Activated T-helper 1 cell treated with Interleukin-2 at 50 U/mL for 16 hours (primary cell): Measurements from ENCODE around the gene NARS2.
"Not testable (repeated sequence)": the region's sequence is repeated elsewhere in the genome, so short reads cannot be mapped to it uniquely, and the experiment has no call there.

Source experiments
- DNase-seq: peaks from one replicate; pipeline ENCODE4 v3.0.0-alpha.2; 2020; ENCODE audit warnings: low read depth

Gene NARS2

DNA sequence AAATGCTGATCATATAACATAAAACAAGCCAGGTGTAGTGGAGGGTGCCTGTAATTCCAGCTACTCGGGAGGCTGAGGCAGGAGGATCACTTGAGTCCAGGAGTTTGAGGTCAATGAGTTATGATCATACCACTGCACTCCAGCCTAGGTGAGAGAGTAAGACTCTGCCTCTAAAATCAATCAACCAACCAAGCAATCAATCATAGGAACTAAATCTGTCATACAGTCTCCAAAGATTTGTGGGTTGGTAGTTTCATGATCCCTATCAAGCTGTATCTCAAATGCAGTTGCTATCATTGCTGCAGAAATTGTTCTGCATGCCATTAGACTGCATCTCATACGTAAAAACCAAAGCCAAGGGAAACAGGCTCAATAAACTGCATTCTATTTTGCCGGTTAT lies 33.1 kb downstream of the NARS2 start:
- no peak for DNase-seq

DNA sequence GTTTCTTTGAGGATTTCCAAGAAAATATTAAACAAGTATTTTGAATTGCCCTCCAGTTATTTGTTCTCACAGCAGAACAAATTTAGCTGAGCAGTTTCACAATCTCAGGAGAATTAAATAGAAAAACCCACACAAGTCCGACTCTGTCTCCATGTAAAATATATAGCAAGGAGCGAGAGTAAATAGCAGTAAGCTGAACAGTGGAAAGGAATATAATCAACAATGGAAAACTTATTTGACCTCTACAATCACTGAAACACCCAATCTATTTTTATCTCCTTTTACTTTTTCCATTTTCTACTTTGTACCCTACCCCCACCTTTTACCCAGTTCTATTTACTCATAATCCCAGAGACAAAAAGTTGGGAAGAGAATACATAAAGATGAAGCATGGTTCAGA lies 34.4 kb downstream of the NARS2 start:
- DNase-seq = no peak

DNA sequence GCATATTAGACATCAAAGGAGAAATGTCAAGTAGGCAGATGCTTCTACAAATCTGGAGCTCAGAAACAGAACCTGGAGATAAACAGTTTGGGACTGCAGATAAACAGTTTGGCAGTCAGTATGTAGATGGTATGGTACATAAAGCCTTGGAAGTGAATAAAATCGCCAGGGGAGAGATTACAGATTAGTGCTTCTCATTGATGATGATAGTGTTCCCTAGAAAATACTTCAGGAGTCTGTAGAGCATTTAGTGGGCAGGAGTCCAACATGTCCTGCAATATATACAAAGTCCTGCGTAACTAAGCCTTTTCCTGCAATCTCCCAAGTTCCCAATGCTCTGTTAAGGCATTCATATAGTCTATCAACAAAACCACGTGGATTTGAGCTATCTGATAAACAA lies 35.2 kb downstream of the NARS2 start:
- no peak for DNase-seq

DNA sequence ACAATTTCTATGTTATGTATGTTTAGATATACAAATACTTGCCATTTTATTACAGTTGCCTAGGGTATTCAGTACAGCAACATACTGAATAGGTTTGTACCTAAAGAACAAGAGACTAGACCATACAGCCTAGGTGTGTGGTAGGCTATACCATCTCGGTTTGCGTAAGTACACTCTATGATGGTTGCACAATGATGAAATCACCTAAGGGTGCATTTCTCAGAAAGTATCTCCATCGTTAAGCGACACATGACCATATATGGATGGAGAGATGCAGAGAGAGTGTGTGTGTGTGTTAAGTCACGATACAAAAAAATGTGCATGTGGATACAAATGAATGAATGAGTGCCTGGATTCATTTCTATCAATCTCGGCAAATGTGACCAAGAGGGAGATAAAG lies 37.7 kb downstream of the NARS2 start:
- DNase-seq = no peak

DNA sequence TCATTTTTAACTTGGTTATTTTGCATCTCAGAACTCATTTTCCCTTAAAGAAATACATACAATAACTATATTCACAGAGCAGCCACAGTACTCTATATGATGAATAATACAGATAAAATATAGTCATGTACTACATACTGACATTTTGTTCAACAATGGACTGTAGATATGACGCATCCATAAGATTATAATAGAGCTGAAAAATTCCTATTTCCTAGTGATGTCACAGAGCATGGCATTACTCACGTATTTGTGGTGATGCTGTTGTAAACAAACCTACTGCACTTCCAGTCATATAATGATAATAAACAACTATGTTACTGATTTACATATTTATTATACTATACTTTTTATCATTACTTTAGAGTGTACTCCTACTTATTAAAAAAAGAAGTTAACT lies 38.7 kb downstream of the NARS2 start:
- DNase-seq = no peak

DNA sequence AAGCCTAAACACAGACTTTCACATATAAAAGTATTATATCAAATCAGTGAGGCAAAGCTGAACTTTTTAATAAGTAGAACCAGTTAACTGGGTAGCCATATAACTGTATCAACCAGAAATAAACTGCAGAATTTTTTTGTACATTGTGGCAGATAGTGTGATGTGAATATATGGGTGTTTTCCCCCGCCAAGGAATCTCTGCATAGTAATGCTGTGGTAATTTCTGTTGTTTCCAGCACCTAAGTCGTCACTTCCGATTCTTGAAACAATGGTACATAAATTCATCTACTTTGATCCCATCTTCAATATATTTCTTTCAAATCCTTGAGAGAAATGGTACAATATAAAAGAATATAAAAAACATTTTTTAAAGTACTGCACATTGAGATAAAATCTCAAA lies 39.6 kb downstream of the NARS2 start:
- DNase-seq = no peak

DNA sequence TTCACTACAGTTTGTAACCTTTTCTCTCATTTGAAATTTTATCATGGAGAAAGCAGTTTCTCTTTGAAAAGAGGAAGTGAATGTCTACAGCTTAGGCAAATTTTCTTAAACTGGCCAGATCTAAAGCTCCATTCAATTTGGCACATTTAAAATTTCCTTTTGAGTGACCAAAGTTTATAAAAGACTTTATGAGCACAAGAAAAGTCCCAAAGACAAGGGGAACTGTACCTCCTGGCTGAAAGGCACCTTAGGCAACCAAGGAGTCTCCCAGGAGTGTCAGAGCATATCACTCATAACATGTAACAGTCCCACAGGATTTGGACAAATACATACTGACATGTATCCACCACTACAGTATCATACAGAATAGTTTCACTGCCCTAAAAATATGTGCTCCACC lies 41.3 kb downstream of the NARS2 start:
- DNase-seq = no peak

DNA sequence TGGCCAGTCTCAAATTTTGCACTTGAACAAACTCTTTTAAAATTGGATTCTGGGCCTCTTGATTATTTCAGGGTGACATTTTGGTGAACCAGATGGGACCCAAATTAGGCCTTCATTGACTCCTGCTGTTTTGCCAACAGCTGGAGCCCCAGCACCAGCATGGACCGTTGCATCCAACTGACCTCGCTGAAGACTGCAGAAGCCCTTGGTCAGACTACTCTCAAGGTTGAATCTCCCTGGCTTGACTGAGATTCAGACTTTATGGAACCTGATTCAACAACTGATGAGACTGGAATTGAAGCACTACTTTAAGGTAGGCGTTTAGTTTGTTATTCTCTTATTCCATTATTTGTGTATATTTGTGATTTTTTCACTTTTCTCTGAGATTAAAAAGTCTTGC lies 41.7 kb downstream of the NARS2 start:
- no peak for DNase-seq

DNA sequence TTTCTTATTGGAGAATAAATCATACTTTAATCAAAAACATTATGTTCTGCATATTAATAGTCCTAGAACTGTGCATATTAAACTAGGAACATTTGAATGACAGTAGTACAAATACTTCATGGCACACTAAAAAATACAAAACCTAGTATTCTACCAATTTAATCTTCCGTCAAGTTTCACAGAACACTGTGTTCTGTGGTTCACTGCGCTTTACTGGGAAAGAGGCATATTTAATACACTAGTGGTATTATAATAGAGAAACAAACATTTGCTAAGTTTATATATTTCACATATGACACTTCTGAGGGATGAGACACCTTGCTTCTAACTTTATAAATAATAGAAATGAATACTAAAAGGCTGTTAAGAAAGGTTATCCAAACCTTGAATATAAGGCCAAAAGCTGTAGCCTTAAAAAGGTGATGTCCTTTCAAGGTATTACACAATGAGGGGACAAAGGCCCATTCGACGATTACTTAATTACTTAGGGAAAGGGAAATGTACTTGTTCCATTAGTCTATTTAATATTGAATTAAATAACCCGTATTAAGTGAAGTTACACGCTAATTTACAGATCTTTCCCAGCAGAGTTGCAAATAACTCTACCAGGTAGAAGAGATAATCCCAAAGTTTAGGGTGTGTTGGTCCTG lies 48.0 kb downstream of the NARS2 start:
- DNase-seq = no peak

DNA sequence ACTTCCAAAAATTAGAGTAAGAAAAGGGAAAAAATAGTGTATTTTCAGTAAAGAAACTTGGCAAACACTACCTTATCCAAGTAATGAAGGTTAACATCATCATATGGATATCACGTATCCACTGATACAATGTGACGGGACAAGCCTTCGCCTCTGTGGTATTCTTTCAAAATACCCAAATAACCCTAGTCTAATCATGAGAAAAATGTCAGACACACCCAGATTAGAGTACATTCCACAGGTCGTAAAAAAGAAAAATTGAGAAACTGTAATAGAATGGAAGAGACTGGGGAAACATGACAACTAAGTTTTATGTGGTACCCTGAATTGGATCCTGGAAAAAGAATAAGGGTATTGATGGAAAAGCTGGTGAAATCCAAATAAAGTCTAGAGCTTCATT lies 48.9 kb downstream of the NARS2 start:
- DNase-seq = no peak

DNA sequence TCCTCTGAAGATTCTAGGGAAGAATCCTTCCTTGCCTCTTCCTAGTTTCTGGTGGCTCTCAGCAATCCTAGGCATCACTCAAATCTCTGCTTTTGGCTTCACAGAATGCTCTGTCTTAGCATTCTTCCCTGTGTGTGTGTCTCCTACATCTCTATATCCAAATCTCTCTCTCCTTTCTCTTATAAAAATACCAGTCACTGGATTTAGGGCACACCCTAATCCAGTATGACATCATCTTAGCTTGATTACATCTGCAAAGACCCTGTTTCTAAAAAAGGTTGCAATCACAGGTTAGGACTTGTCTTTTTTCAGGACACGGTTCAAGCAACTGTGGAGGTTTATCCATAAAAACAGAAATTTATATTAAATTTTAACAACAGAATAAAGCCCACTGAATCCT lies 54.4 kb downstream of the NARS2 start:
- DNase-seq = no peak

DNA sequence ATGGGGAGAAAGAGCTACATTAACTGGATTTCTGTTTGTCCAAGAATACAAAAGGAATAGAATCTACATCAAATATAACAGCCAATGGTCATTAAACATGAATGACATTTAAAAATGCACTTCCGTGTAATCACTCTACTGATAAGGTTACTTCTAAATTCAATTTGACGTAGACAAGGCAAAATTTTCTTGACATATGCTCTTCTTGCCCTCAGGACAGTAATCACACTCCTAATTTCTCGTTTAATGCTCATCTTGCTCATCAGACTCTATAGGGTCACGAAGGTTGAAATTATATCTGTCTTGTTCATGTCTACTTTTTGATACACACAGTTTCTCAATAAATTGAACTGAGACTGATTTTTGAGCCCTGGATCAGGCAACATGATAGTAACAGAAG lies 58.4 kb downstream of the NARS2 start:
- no peak for DNase-seq

DNA sequence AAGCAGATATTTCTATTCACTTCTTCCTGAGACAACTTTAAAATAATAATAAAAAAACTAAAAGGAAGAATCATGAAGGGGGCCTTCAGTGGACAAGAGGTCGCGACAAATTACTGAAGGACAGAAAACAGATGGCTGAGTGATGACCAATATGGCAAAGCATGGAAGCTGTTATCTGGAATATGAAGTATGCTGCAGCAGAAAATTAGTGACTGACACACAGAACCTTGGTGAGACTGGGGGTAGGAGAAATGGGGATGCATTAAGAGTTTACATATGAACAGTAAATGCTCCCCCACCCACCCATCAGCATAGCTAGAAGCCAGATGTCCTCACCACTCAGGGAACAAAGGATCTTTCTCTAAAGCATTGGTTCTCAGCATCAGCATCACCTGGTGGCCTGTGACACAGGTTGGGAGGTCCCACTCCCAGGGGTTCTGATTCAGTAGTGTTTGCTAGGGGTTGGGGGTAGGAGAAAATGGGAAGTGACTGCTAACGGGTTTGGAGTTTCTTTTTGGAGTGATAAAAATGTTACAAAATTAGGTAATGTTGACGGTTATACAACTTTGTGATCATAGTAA lies 59.7 kb downstream of the NARS2 start:
- DNase-seq = no peak

DNA sequence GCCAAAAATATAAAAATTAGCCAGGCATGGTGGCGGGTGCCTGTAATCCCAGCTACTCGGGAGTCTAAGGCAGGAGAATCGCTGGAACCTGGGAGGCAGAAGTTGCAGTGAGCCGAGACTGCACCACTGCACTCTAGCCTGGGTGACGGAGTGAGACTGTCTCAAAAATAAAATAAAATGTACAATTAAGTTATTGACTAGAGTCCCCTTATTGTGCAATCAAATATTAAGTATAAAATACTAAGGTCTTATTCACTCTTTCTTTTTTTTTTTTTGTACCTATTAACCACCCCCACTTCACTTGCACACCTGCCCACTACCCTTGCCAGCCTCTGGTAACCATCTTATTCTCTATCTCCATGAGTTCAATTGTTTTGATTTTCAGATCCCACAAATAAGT lies 61.6 kb downstream of the NARS2 start:
- not testable (repeated sequence) for DNase-seq

DNA sequence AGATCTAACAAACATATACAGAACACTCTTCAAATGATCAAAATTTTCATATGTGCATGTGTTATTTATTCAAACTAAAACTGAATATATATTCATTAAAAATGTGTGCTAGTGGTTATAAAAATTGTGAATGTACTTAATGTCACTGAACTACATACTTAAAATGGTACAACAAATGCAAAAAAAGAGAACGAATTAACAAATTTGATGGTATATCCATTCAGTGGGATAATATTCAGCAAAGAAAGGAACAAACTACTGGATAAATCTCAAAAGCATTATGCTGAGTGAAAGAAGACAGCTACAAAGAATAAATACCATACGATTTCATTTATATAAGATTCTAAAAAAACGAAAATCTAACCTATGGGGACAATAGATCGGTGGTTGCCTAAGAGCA lies 64.1 kb downstream of the NARS2 start:
- DNase-seq = no peak

DNA sequence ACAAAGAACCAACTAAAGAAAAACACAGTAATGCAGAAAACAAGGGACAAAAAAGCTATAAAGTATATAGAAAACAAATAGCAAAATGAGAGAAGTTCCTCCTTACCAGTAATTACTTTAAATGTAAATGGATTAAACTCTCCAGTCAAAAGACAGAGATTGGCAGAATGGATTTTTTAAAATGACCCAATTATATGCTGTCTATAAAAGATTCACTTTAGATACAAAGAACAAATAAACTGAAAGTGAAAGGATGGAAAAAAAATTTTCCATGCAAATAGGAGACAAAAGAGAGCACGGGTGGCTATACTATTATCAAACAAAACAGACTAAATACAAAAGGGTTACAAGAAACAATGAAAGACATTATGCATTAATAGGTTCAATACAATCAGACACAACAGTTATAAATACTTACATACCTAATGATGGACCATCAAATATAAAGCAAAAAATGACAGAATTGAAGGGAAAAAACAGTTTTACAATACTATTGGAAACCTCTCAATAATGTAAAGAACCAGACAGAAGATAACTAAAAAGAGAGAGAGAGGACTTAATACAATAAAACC lies 64.6 kb downstream of the NARS2 start:
- no peak for DNase-seq

DNA sequence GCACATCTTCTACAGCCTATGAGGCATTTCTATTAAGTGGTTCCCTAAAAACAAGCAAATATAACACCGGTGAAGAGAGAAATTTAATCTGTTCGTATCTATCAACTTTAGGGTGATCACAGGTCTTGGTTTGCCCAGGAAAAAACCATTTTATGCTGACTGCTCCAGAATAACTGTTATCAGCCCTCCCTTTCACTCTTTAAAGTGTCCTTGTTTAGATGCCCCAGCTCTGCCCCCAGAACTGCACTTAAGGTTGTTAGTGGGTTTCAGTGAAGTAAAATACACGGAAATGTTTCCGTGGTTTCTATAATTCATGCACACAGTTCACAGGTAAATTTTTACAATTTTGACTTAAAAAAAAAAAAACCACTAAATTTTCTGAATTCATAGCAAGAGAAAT lies 70.0 kb downstream of the NARS2 start:
- DNase-seq = no peak

DNA sequence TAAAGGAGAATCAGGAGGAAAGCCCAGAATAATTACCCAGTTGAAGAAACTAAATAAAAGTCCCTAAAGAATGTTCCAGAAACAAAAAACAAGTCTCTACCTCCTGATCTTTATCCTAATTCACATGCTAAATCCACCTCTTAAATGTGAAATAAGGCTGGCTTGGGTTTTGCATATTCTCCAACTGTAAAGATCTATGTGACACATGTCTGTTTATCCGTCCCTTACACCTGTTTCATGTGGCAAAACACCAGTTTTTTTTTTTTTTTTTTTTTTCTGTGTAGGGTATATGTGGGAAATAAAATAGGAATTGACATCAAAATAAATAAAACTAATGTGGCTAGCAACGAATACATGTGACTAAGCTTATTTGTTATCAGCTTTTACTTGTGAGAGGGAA lies 70.5 kb downstream of the NARS2 start:
- no peak for DNase-seq

DNA sequence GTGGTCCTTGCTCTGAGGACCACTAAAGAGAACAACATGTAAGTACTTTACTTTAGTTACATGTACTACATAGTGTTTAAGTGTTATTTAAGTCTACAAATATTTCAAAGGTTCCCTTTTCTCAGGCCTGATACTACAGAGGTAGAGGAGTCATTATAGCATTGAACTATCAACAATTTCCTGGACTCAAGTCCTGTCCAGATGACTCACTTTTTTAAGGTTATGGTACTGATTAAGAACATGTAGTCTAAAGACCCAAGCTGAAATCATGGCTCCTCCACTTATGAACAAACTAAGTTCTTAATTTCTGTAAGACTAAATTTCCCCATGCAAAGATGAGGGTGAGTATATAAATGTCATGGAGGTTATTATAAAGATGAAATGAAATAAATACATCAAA lies 74.7 kb downstream of the NARS2 start:
- no peak for DNase-seq

DNA sequence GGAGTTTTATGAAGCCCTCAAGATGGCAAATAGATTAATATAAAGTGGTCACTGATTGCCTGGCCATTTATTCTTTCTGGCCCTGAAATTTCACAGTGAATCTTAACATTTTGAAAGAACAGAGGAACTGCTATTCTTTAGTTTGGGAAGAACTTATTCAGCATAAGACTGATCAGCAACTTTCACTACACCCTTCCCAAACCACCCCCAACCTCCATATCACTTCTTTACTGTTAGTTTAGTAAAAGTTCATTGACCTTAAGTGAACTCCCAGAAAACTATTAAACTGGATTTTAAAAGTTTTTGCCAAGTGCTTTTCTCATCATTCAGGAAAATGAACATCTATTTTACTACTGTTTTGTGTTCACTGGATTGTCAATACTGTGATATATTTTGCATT lies 77.4 kb downstream of the NARS2 start:
- DNase-seq = no peak

DNA sequence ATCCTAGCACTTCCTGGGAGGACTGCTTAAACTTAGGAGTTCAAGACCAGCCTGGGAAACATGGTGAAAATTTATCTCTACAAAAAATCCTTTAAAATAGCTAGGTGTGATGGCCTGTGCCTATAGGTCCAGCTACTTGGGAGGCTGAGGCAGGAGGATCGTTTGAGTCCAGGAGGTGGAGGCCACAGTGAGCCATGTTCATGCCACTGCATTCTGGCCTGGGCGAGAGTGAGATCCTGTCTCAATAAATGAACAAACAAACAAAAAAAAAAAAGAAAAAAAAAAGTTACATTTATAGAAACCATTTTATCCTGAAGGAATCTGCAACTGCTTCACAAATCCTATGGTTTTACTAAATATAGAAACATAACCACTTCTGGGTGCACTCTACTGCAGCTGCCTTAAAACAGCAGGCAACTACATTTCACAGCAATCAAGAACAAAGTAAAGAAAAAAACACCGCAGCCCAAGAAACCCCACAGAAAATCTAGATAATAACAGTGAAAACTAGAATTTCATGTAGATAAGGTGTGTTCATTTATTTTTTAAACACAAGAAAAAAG lies 81.2 kb downstream of the NARS2 start:
- no peak for DNase-seq

DNA sequence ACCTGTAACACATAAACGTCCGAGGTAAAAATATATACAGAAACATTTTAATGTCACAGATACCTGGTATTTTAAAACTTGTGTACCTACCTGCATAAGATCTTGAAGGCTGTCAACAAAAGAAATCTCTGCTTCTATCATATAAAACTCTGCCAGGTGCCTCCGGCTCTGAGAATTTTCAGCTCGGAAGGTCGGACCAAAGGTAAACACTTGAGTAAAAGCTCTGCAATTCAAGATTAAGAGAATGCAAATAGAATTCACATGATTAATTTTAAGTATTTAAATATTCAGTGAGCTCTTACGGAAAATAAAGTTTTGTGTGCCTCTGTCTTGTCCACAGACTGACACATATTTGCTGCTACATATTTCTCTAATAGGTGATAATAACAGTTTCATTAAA lies 81.7 kb downstream of the NARS2 start:
- no peak for DNase-seq

DNA sequence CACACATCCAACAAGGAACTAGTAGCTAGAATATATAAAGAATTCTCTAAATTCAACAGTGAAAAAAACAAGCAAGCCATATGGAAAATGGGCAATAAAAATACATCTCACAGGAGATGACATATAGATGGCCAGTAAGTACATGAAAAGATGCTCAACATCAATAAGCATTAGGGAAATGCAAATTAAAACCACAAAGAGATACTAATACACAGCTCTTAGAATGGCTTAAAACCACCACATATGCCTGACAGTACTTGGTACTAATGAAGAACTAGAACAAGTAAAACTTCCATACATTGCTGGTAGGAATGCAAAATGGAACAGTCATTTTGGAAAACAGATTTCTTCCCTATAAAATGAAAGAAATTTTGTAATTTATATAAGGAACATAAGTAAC lies 85.5 kb downstream of the NARS2 start:
- DNase-seq = no peak

DNA sequence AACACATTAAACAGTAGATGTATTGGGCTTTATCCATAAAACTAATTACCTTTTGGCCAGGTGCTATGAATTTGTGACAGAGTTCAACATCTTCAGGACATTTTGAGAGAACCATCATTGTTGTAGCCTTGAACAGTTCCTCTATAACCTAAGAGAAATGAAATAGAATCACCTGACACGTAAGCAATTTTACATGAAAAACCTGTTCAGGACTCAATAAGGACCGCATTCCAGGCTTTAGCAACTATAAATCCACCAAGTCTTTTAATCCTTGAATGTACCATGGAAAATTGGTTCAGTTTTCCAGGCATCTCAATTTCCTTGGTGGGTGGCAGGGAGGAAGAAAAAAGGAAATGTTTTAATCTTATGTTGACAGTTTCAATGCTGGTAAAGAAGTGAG lies 96.1 kb downstream of the NARS2 start:
- DNase-seq = no peak
